OCI-LY3 (cell line): ENCODE measurements around the gene TMEM69.

Experiments used
- H2AFZ ChIP-seq: fragments of 200-600, 300-600 bp; shearing (Covaris generic); 2 replicates; pipeline ENCODE4 v1.6.0; 2014; ENCODE audit warnings: antibody characterized with exemption, low read depth, low read length
- H3K27ac ChIP-seq: fragments of 200-600, 300-600 bp; sonication (generic); 2 replicates; pipeline ENCODE4 v1.5.1; 2014; ENCODE audit warnings: mild to moderate bottlenecking, low read length, moderate library complexity, mixed read lengths
- H3K27me3 ChIP-seq: fragments of 200-600, 300-600 bp; sonication (generic); 2 replicates; pipeline ENCODE4 v1.6.1; 2014; ENCODE audit warnings: low read depth, low read length, mixed read lengths
- H3K36me3 ChIP-seq: fragments of 200-600, 300-600 bp; sonication (generic); replicated peaks from 2 replicates; pipeline ENCODE3; 2014; ENCODE audit warnings: low read depth, low read length, mixed read lengths
- H3K4me1 ChIP-seq: fragments of 300-600, 200-600 bp; sonication (generic); 2 replicates; pipeline ENCODE4 v1.6.1; 2014; ENCODE audit warnings: low read length, mixed read lengths
- H3K4me2 ChIP-seq: fragments of 200-600, 300-600 bp; sonication (generic); 2 replicates; pipeline ENCODE4 v1.6.1; 2014; ENCODE audit warnings: low read length, mixed read lengths
- H3K4me3 ChIP-seq: fragments of 300-600, 200-600 bp; sonication (generic); 2 replicates; pipeline ENCODE4 v1.5.1; 2014; ENCODE audit warnings: antibody characterized with exemption, mild to moderate bottlenecking, low read length, moderate library complexity
- H3K79me2 ChIP-seq: fragments of 300-600, 200-600 bp; shearing (Covaris generic); 2 replicates; pipeline ENCODE4 v1.6.1; 2014; ENCODE audit warnings: mild to moderate bottlenecking, low read length, mixed read lengths
- H3K9ac ChIP-seq: fragments of 300-600, 200-600 bp; shearing (Covaris generic); 2 replicates; pipeline ENCODE4 v1.6.0; 2014; ENCODE audit warnings: mild to moderate bottlenecking, low read length, moderate library complexity
- H3K9me3 ChIP-seq: fragments of 200-600, 300-600 bp; shearing (Covaris generic); 2 replicates; pipeline ENCODE4 v1.6.1; 2014; ENCODE audit warnings: low read length, mixed read lengths; ENCODE audit not compliant: insufficient read depth
- H4K20me1 ChIP-seq: fragments of 200-600, 300-600 bp; sonication (generic); 2 replicates; pipeline ENCODE4 v1.6.1; 2016; ENCODE audit warnings: low read length, mixed read lengths; ENCODE audit not compliant: insufficient read depth
- CTCF ChIP-seq: fragments of 200-600, 300-600 bp; sonication (generic); IDR thresholded peaks from 2 replicates; pipeline ENCODE4 v1.5.1; 2014; ENCODE audit warnings: antibody characterized with exemption, low read length, low read depth
- EZH2phosphoT487 ChIP-seq: fragments of 200-600 bp; shearing (Covaris generic); IDR thresholded peaks from 2 replicates; pipeline ENCODE4 v1.6.1; 2018; ENCODE audit warnings: antibody characterized with exemption, mixed run types, low read depth

Gene TMEM69

GRCh38 chr1:45666836-45667235, 21.1 kb upstream of the TMEM69 start:
- Histone ChIP-seq H3K4me1 (no peaks in the 10 kb centered on the region), H3K79me2 (peaks cover 98% of the 10 kb centered on the region), H3K27ac (no peak overlapping the region), H3K9me3 (no peaks in the 10 kb centered on the region), H4K20me1 (peaks cover 57% of the 10 kb centered on the region), H3K27me3 (no peaks in the 10 kb centered on the region), H3K4me2 (no peak overlapping the region), H3K4me3 (no peak overlapping the region), H2AFZ (no peak overlapping the region), H3K9ac (no peak overlapping the region), H3K36me3 (no peaks in the 10 kb centered on the region)
- TF ChIP-seq CTCF (no peak), EZH2phosphoT487 (no peak)

- H3K9me3 ChIP-seq: no peaks in the 10 kb centered on the region
- H3K27ac ChIP-seq: no peak overlapping the region
- no peak overlapping the region for H3K4me2 ChIP-seq
- no peaks in the 10 kb centered on the region for H3K36me3 ChIP-seq
- H3K4me3 ChIP-seq: no peak overlapping the region
- no peak overlapping the region for H2AFZ ChIP-seq
- no peaks in the 10 kb centered on the region for H3K4me1 ChIP-seq
- TF ChIP-seq EZH2phosphoT487 (no peak), CTCF (no peak)
- H4K20me1 ChIP-seq: peaks cover 56% of the 10 kb centered on the region
- no peak overlapping the region for H3K9ac ChIP-seq
- H3K27me3 ChIP-seq: no peaks in the 10 kb centered on the region
- peaks cover 97% of the 10 kb centered on the region for H3K79me2 ChIP-seq
Measured at GRCh38 chr1:45667321-45668111, 20.5 kb upstream of the TMEM69 start.

GRCh38 chr1:45668526-45668925, 19.5 kb upstream of the TMEM69 start:
- Histone ChIP-seq H3K27me3 (no peaks in the 10 kb centered on the region), H3K4me1 (no peaks in the 10 kb centered on the region), H3K36me3 (no peaks in the 10 kb centered on the region), H3K9me3 (no peaks in the 10 kb centered on the region), H4K20me1 (peaks cover 56% of the 10 kb centered on the region), H3K79me2 (peaks cover 97% of the 10 kb centered on the region), H3K4me3 (no peak overlapping the region), H3K4me2 (no peak overlapping the region), H2AFZ (no peak overlapping the region), H3K27ac (no peak overlapping the region), H3K9ac (no peak overlapping the region)
- TF ChIP-seq EZH2phosphoT487: no peak

- Histone ChIP-seq H3K9ac (no peak overlapping the region), H3K27ac (no peak overlapping the region), H4K20me1 (peaks cover 61% of the 10 kb centered on the region), H3K27me3 (no peaks in the 10 kb centered on the region), H3K4me2 (no peak overlapping the region), H3K79me2 (peaks cover 97% of the 10 kb centered on the region), H3K4me3 (no peak overlapping the region), H3K9me3 (no peaks in the 10 kb centered on the region), H3K36me3 (no peaks in the 10 kb centered on the region), H3K4me1 (no peaks in the 10 kb centered on the region), H2AFZ (no peak overlapping the region)
- no peak for TF ChIP-seq CTCF
- no peak for TF ChIP-seq EZH2phosphoT487
Measured at GRCh38 chr1:45669379-45669778, 18.6 kb upstream of the TMEM69 start.
